HepG2 (cell line): Measurements from ENCODE around the gene MECR. TPM values are rescaled to one million over a fixed set of nuclear protein-coding genes. Genes with fewer than 3 reads are reported as not detected.

Experiments
- ATF7 ChIP-seq, 2 experiments: fragments of 450-650 bp in 1 of 2; sonication (generic) in 1 of 2; formaldehyde crosslinking in 1 of 2; IDR thresholded peaks; 2 replicates each; pipeline versions ENCODE4 v1.4.0 to v1.6.1; 2016 to 2020; ENCODE audit warnings: antibody characterized with exemption in 1 of 2, mild to moderate bottlenecking in 1 of 2, missing genetic modification reagents in 1 of 2
- CCDC6 ChIP-seq: sonication (generic); formaldehyde crosslinking; IDR thresholded peaks from 2 replicates; pipeline ENCODE4 v1.8.1; 2022; ENCODE audit warnings: mild to moderate bottlenecking, missing genetic modification reagents, moderate library complexity
- CENPX ChIP-seq: sonication (generic); formaldehyde crosslinking; IDR thresholded peaks from 2 replicates; pipeline ENCODE4 v1.9.0; 2021; ENCODE audit warnings: mild to moderate bottlenecking, missing genetic modification reagents, moderate library complexity
- FIP1L1 ChIP-seq: fragments of 200-400 bp; formaldehyde crosslinking; IDR thresholded peaks from 2 replicates; pipeline ENCODE4 v1.6.1; 2018; ENCODE audit warnings: low read depth, mild to moderate bottlenecking, low read length, moderate library complexity, borderline replicate concordance; ENCODE audit not compliant: insufficient read depth
- FOXA1 ChIP-seq, 2 experiments: fragments of 450-650 bp in 1 of 2; sonication (generic) in 1 of 2; formaldehyde crosslinking in 1 of 2; IDR thresholded peaks; 2 replicates each; pipeline versions ENCODE4 v1.4.0 to v1.6.1; 2016 to 2020; ENCODE audit warnings: missing genetic modification reagents in 1 of 2
- FOXP1 ChIP-seq, 2 experiments: fragments of 450-650 bp in 1 of 2; IDR thresholded peaks; 2 replicates each; pipeline ENCODE4 v1.6.1; 2017 to 2018; ENCODE audit warnings: antibody characterized with exemption in 1 of 2
- GATAD1 ChIP-seq: IDR thresholded peaks from 2 replicates; pipeline ENCODE4 v1.6.1; 2016; ENCODE audit warnings: missing genetic modification reagents, missing compliant biosample characterization
- KDM6A ChIP-seq: IDR thresholded peaks from 2 replicates; pipeline ENCODE4 v1.6.1; 2016; ENCODE audit warnings: low read depth
- KLF15 ChIP-seq: sonication (generic); formaldehyde crosslinking; IDR thresholded peaks from 2 replicates; pipeline ENCODE4 v1.8.1; 2023; ENCODE audit warnings: borderline replicate concordance, mild to moderate bottlenecking, inconsistent platforms, missing genetic modification reagents, mixed read lengths
- NFKBIZ ChIP-seq: IDR thresholded peaks from 2 replicates; pipeline ENCODE4 v1.6.1; 2018; ENCODE audit warnings: missing genetic modification reagents, missing compliant biosample characterization
- PAF1 ChIP-seq: IDR thresholded peaks from 2 replicates; pipeline ENCODE4 v1.6.1; 2016; ENCODE audit warnings: missing genetic modification reagents, missing compliant biosample characterization
- PAWR ChIP-seq: sonication (generic); formaldehyde crosslinking; IDR thresholded peaks from 2 replicates; pipeline ENCODE4 v1.4.0; 2020; ENCODE audit warnings: missing genetic modification reagents, mild to moderate bottlenecking, borderline replicate concordance
- RAD21 ChIP-seq: fragments of 450-650 bp; formaldehyde crosslinking; IDR thresholded peaks from 2 replicates; pipeline ENCODE4 v1.5.0; 2020; ENCODE audit warnings: mild to moderate bottlenecking
- SAP130 ChIP-seq: IDR thresholded peaks from 2 replicates; pipeline ENCODE4 v1.6.1; 2016; ENCODE audit warnings: low read depth
- SP2 ChIP-seq: sonication (generic); formaldehyde crosslinking; IDR thresholded peaks from 2 replicates; pipeline ENCODE4 v1.5.1; 2020; ENCODE audit warnings: mild to moderate bottlenecking, missing genetic modification reagents
- TOE1 ChIP-seq: sonication (generic); formaldehyde crosslinking; IDR thresholded peaks from 2 replicates; pipeline ENCODE4 v1.4.0; 2020; ENCODE audit warnings: mild to moderate bottlenecking, missing genetic modification reagents
- ZC3H13 ChIP-seq: sonication (generic); formaldehyde crosslinking; IDR thresholded peaks from 2 replicates; pipeline ENCODE4 v1.8.1; 2023; ENCODE audit warnings: mild to moderate bottlenecking, missing genetic modification reagents, moderate library complexity
- ZNF292 ChIP-seq: sonication (generic); formaldehyde crosslinking; IDR thresholded peaks from 2 replicates; pipeline ENCODE4 v1.8.1; 2022; ENCODE audit warnings: mild to moderate bottlenecking, low read depth, missing genetic modification reagents, borderline replicate concordance
- ZNF331 ChIP-seq: sonication (generic); formaldehyde crosslinking; IDR thresholded peaks from 2 replicates; pipeline ENCODE4 v1.4.0; 2020; ENCODE audit warnings: missing genetic modification reagents
- ZNF333 ChIP-seq: sonication (generic); formaldehyde crosslinking; IDR thresholded peaks from 2 replicates; pipeline ENCODE4 v1.4.0; 2020; ENCODE audit warnings: mild to moderate bottlenecking, missing genetic modification reagents, borderline replicate concordance
- ZNF451 ChIP-seq: sonication (generic); formaldehyde crosslinking; IDR thresholded peaks from 2 replicates; pipeline ENCODE4 v1.5.0; 2020; ENCODE audit warnings: mild to moderate bottlenecking, missing genetic modification reagents
- ZNF572 ChIP-seq: sonication (generic); formaldehyde crosslinking; IDR thresholded peaks from 2 replicates; pipeline ENCODE4 v1.5.1; 2020; ENCODE audit warnings: mild to moderate bottlenecking, missing genetic modification reagents
- ZNF629 ChIP-seq: sonication (generic); formaldehyde crosslinking; conservative IDR thresholded peaks from 2 replicates; pipeline ENCODE4 v1.5.0; 2020; ENCODE audit warnings: missing genetic modification reagents
- ZNF761 ChIP-seq: sonication (generic); formaldehyde crosslinking; conservative IDR thresholded peaks from 2 replicates; pipeline ENCODE4 v1.4.0; 2020; ENCODE audit warnings: mild to moderate bottlenecking, missing genetic modification reagents
- ZNF772 ChIP-seq: sonication (generic); formaldehyde crosslinking; IDR thresholded peaks from 2 replicates; pipeline ENCODE4 v1.5.0; 2020; ENCODE audit warnings: mild to moderate bottlenecking, missing genetic modification reagents
- polyA plus RNA-seq, 8 experiments: library from polyadenylated mRNA; depleted of rRNA in 3 of 8; stranded (reverse) in 7 of 8; unstranded in 1 of 8; fragments of >200 nt; fragmentation: Illumina TruSeq in 4 of 8; extraction: Trizol in 4 of 8; gene quantifications; 2 replicates each; pipeline versions ENCODE4 v1.2.1 to v1.2.3, GENCODE V29; 2011 to 2016; ENCODE audit warnings: low read depth in 4 of 8, missing spikeins in 1 of 8, mixed read lengths in 1 of 8; ENCODE audit not compliant: insufficient read depth in 1 of 8
- total RNA-seq, 5 experiments: library from RNA; depleted of rRNA; stranded (reverse); fragments of >200 nt; fragmentation: Illumina TruSeq; extraction: Trizol; gene quantifications; 2 replicates each; pipeline ENCODE4 v1.2.3, GENCODE V29; 2016; ENCODE audit warnings: low read depth in 1 of 5
- TF ChIP-seq, protein P1 (sequence below): sonication (generic); formaldehyde crosslinking; conservative IDR thresholded peaks from 2 replicates; pipeline ENCODE4 v1.4.0; 2020; ENCODE audit warnings: missing genetic modification reagents
- TF ChIP-seq, protein P2 (sequence below): IDR thresholded peaks from 2 replicates; pipeline ENCODE4 v1.6.1; 2016; ENCODE audit warnings: missing compliant biosample characterization, missing genetic modification reagents, borderline replicate concordance
- TF ChIP-seq, protein P3 (sequence below), 2 experiments: fragments of 450-650 bp in 1 of 2; sonication (generic) in 1 of 2; formaldehyde crosslinking; IDR thresholded peaks; 2 replicates each; pipeline versions ENCODE4 v1.5.0 to v1.8.0; 2020 to 2022; ENCODE audit warnings: mild to moderate bottlenecking in 1 of 2, missing genetic modification reagents in 1 of 2

MECR gene
- total and polyA plus RNA-seq, 2 of the 13 experiments (the other 11 are each of a cell fraction or from before 2014, with no cell fraction given): 18.8 to 24.9 TPM

DNA sequence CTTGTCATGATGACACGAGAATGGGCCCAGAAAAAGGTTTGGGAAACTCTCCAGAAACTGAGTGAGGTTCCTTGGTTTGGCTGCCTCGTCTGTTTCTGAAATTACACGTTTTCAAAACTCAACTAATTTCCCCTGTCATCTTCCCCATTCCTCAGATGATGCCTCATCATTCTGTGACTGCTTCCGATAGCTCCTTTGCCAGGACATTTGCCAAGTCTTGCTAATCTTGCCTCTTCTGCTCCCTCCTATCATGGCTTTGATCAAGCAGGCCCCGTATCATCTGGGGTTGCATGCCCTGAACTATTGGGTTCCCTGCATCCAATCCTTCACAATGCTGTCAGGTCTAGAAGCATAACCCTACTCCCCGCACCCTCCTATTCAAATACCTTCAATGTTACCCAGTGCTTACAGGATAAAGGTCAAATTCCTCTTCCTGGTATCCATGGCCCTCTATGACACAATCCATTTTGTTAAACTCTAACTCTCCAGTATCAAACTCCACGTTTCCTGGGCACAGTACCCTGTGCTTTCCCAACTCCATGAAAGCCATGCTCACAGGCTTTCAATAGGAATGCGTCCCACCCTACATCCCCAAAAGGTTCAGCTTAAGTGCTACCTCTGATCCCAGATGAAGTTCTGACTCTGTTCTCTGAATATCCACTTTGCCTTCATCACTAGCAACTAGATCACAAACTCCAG, 84.8 kb downstream of the MECR start (continued):
- TF ChIP-seq ZNF333 (CRISPR knock-in tag) (no peak), CCDC6 (no peak), CENPX (CRISPR knock-in tag) (no peak), ZNF572 (CRISPR knock-in tag) (no peak), SP2 (CRISPR knock-in tag) (no peak), ZNF629 (0 out of 2 replicates have a peak, but pooled peaks have one; percentile 9), ZNF761 (CRISPR knock-in tag) (peak; percentile 21; the same call in 1 of the 2 replicates), GATAD1 (CRISPR knock-in tag) (no peak), FOXP1 (IDR thresholded peaks at IDR 0.05) (no peak), FOXP1 (CRISPR knock-in tag; IDR thresholded peaks at IDR 0.05) (peak; percentile 49; the same call in 1 of the 2 replicates), ATF7 (IDR thresholded peaks at IDR 0.05) (0 out of 2 replicates have a peak, but pooled peaks have one; percentile 28), ATF7 (CRISPR knock-in tag; IDR thresholded peaks at IDR 0.05) (no peak), TOE1 (CRISPR knock-in tag) (no peak), PAWR (no peak), ZNF772 (CRISPR knock-in tag) (no peak), FOXA1 (IDR thresholded peaks at IDR 0.05) (no peak), FOXA1 (CRISPR knock-in tag; IDR thresholded peaks at IDR 0.05) (peak; percentile 47), KLF15 (no peak), ZC3H13 (no peak), ZNF331 (peak; percentile 65), ZNF292 (CRISPR knock-in tag) (peak; percentile 24; the same call in 1 of the 2 replicates), PAF1 (CRISPR knock-in tag) (no peak), KDM6A (CRISPR knock-in tag) (peak; percentile 74; the same call in 1 of the 2 replicates), NFKBIZ (CRISPR knock-in tag) (no peak), FIP1L1 (no peak), SAP130 (CRISPR knock-in tag) (peak; percentile 73), RAD21 (CRISPR knock-in tag) (no peak), ZNF451 (no peak)
- TF ChIP-seq, protein P1, sequence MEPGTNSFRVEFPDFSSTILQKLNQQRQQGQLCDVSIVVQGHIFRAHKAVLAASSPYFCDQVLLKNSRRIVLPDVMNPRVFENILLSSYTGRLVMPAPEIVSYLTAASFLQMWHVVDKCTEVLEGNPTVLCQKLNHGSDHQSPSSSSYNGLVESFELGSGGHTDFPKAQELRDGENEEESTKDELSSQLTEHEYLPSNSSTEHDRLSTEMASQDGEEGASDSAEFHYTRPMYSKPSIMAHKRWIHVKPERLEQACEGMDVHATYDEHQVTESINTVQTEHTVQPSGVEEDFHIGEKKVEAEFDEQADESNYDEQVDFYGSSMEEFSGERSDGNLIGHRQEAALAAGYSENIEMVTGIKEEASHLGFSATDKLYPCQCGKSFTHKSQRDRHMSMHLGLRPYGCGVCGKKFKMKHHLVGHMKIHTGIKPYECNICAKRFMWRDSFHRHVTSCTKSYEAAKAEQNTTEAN (CRISPR knock-in tag): 0 out of 2 replicates have a peak, but pooled peaks have one; percentile 20
- TF ChIP-seq, protein P2, sequence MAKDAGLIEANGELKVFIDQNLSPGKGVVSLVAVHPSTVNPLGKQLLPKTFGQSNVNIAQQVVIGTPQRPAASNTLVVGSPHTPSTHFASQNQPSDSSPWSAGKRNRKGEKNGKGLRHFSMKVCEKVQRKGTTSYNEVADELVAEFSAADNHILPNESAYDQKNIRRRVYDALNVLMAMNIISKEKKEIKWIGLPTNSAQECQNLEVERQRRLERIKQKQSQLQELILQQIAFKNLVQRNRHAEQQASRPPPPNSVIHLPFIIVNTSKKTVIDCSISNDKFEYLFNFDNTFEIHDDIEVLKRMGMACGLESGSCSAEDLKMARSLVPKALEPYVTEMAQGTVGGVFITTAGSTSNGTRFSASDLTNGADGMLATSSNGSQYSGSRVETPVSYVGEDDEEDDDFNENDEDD: peak; percentile 28; the same call in 1 of the 2 replicates
- TF ChIP-seq, protein P3, sequence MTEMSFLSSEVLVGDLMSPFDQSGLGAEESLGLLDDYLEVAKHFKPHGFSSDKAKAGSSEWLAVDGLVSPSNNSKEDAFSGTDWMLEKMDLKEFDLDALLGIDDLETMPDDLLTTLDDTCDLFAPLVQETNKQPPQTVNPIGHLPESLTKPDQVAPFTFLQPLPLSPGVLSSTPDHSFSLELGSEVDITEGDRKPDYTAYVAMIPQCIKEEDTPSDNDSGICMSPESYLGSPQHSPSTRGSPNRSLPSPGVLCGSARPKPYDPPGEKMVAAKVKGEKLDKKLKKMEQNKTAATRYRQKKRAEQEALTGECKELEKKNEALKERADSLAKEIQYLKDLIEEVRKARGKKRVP (CRISPR knock-in tag; IDR thresholded peaks at IDR 0.05): peak in 1 of 2 experiments; percentile 41; a peak in 1 of 4 replicates
